WTC11 (cell line): ENCODE data around the gene ELOVL6. TPM values are rescaled to one million over a fixed set of nuclear protein-coding genes. Genes with fewer than 3 reads are reported as not detected.
"Not testable (repeated sequence)": the region's sequence is repeated elsewhere in the genome, so short reads cannot be mapped to it uniquely, and the experiment has no call there.

Source experiments
- ATAC-seq: fragments of 200-7000 bp; cut with Tn5 transposase; 2 replicates; pipeline ENCODE4 v1.10.0; 2021; ENCODE audit warnings: mild to moderate bottlenecking, moderate library complexity
- CTCF ChIA-PET: fragments of 300-600 bp; sonication (Branson Sonifier 250); formaldehyde crosslinking; loops from one replicate; lab custom pipeline; 2021; ENCODE audit warnings: antibody characterized with exemption; lab: Charles Lee
- POLR2A ChIA-PET: fragments of 350-600 bp; sonication (Branson Sonifier 250); formaldehyde crosslinking; loops from one replicate; lab custom pipeline; 2021; ENCODE audit warnings: antibody characterized with exemption; lab: Charles Lee
- DNase-seq: peaks from one replicate; pipeline ENCODE4 v3.0.0; 2021; ENCODE audit warnings: low spot score
- H3K27ac Mint-ChIP-seq: 2 replicates; pipeline ENCODE4 v1.8.0; 2021; ENCODE audit warnings: mixed read lengths
- H3K27me3 Mint-ChIP-seq: 2 replicates; pipeline ENCODE4 v1.8.0; 2021; ENCODE audit warnings: low read depth, mild to moderate bottlenecking, moderate library complexity, mixed read lengths
- H3K36me3 Mint-ChIP-seq: 2 replicates; pipeline ENCODE4 v1.8.0; 2021; ENCODE audit warnings: mixed read lengths
- H3K4me1 Mint-ChIP-seq: 2 replicates; pipeline ENCODE4 v1.8.0; 2022; ENCODE audit warnings: mixed read lengths
- H3K4me3 Mint-ChIP-seq: 2 replicates; pipeline ENCODE4 v1.8.0; 2021; ENCODE audit warnings: mild to moderate bottlenecking, moderate library complexity, mixed read lengths
- H3K9me3 Mint-ChIP-seq: 2 replicates; pipeline ENCODE4 v1.8.0; 2021; ENCODE audit warnings: mixed read lengths
- CREB1 ChIP-seq: sonication (generic); formaldehyde crosslinking; IDR thresholded peaks from 2 replicates; pipeline ENCODE4 v1.8.0; 2023; ENCODE audit warnings: mild to moderate bottlenecking, missing genetic modification reagents
- E2F4 ChIP-seq: sonication (generic); formaldehyde crosslinking; IDR thresholded peaks from 2 replicates; pipeline ENCODE4 v1.8.1; 2022; ENCODE audit warnings: low read depth, mild to moderate bottlenecking, moderate library complexity, missing genetic modification reagents, borderline replicate concordance
- ETV6 ChIP-seq: sonication (generic); formaldehyde crosslinking; IDR thresholded peaks from 2 replicates; pipeline ENCODE4 v1.8.1; 2022; ENCODE audit warnings: mild to moderate bottlenecking, missing genetic modification reagents
- FOXJ3 ChIP-seq: sonication (generic); formaldehyde crosslinking; IDR thresholded peaks from 2 replicates; pipeline ENCODE4 v1.9.0; 2021; ENCODE audit warnings: missing genetic modification reagents, mild to moderate bottlenecking, borderline replicate concordance
- FOXP4 ChIP-seq: sonication (generic); formaldehyde crosslinking; IDR thresholded peaks from 2 replicates; pipeline ENCODE4 v1.8.0; 2022; ENCODE audit warnings: mild to moderate bottlenecking, missing genetic modification reagents
- GRHL2 ChIP-seq: fragments of 250-450 bp; sonication (Bioruptor Pico); IDR thresholded peaks from 2 replicates; pipeline ENCODE4 v1.8.0; 2022; ENCODE audit warnings: mild to moderate bottlenecking, moderate library complexity; ENCODE audit not compliant: insufficient replicate concordance, severe bottlenecking
- MAX ChIP-seq: sonication (generic); formaldehyde crosslinking; IDR thresholded peaks from 2 replicates; pipeline ENCODE4 v1.8.0; 2022; ENCODE audit warnings: mild to moderate bottlenecking, missing genetic modification reagents
- NR2C2 ChIP-seq: sonication (generic); formaldehyde crosslinking; IDR thresholded peaks from 2 replicates; pipeline ENCODE4 v1.8.0; 2022; ENCODE audit warnings: mild to moderate bottlenecking, missing genetic modification reagents
- RELA ChIP-seq: sonication (generic); formaldehyde crosslinking; IDR thresholded peaks from 2 replicates; pipeline ENCODE4 v1.8.1; 2022; ENCODE audit warnings: missing genetic modification reagents, mild to moderate bottlenecking, borderline replicate concordance
- SP1 ChIP-seq: sonication (generic); formaldehyde crosslinking; conservative IDR thresholded peaks from 2 replicates; pipeline ENCODE4 v1.8.1; 2022; ENCODE audit warnings: missing genetic modification reagents
- TEAD4 ChIP-seq: sonication (generic); formaldehyde crosslinking; IDR thresholded peaks from 2 replicates; pipeline ENCODE4 v1.8.0; 2022; ENCODE audit warnings: mild to moderate bottlenecking, missing genetic modification reagents
- ZNF512 ChIP-seq: sonication (generic); formaldehyde crosslinking; IDR thresholded peaks from 2 replicates; pipeline ENCODE4 v1.8.1; 2022; ENCODE audit warnings: missing genetic modification reagents, borderline replicate concordance
- total RNA-seq: library from RNA; stranded (reverse); gene quantifications from 3 replicates; pipeline ENCODE4 v1.2.3, GENCODE V29; 2021
- TF ChIP-seq, protein P1 (sequence below): sonication (generic); formaldehyde crosslinking; IDR thresholded peaks from 2 replicates; pipeline ENCODE4 v1.8.1; 2023; ENCODE audit warnings: mild to moderate bottlenecking, missing genetic modification reagents, moderate library complexity
- TF ChIP-seq, protein P2 (sequence below): fragments of 250-450 bp; sonication (Bioruptor Pico); IDR thresholded peaks from 2 replicates; pipeline ENCODE4 v2.1.2; 2022; ENCODE audit warnings: mild to moderate bottlenecking, moderate library complexity

Gene ELOVL6
- total RNA-seq, 1 experiment from 2014 or later = 87.4 TPM

GRCh38 chr4:110247591-110247990 is 49.2 kb upstream of the ELOVL6 start (continued):
- TF ChIP-seq, protein P1, sequence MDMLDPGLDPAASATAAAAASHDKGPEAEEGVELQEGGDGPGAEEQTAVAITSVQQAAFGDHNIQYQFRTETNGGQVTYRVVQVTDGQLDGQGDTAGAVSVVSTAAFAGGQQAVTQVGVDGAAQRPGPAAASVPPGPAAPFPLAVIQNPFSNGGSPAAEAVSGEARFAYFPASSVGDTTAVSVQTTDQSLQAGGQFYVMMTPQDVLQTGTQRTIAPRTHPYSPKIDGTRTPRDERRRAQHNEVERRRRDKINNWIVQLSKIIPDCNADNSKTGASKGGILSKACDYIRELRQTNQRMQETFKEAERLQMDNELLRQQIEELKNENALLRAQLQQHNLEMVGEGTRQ = no peak
- TF ChIP-seq, protein P2, sequence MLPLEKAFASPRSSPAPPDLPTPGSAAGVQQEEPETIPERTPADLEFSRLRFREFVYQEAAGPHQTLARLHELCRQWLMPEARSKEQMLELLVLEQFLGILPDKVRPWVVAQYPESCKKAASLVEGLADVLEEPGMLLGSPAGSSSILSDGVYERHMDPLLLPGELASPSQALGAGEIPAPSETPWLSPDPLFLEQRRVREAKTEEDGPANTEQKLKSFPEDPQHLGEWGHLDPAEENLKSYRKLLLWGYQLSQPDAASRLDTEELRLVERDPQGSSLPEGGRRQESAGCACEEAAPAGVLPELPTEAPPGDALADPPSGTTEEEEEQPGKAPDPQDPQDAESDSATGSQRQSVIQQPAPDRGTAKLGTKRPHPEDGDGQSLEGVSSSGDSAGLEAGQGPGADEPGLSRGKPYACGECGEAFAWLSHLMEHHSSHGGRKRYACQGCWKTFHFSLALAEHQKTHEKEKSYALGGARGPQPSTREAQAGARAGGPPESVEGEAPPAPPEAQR (CRISPR knock-in tag) = no peak
- TF ChIP-seq MAX (no peak), CREB1 (CRISPR knock-in tag) (no peak), ZNF512 (CRISPR knock-in tag) (no peak), FOXP4 (CRISPR knock-in tag) (no peak)

DNA sequence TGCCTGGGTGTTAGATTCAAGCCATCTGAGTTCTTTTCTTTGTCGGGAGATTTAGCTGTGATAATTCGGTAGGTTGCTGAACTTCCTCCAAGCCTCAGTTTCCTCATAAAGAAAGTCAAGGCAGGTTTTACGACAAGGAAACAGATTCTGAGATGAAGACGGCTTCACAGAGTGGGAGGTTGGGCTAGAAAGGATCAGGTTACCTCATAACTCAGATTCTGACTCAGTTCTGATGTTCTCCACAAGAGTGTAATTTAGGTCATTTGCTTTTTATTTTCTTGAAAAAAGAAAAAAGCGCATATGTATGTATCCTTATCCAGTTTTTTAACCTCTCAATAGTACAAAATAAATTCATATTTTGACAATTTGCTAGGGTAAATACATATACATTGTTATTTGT is 47.2 kb upstream of the ELOVL6 start:
- Mint-ChIP-seq H3K9me3 (no peaks in the 10 kb centered on the region), H3K4me3 (no peak overlapping the region), H3K4me1 (peaks cover 7% of the 10 kb centered on the region), H3K27me3 (no peaks in the 10 kb centered on the region), H3K36me3 (no peaks in the 10 kb centered on the region), H3K27ac (no peak overlapping the region)
- no peak for TF ChIP-seq TEAD4 (CRISPR knock-in tag)
- no peak for TF ChIP-seq SP1 (CRISPR knock-in tag)
- no peak for TF ChIP-seq ETV6 (CRISPR knock-in tag)
- no peak for TF ChIP-seq RELA (CRISPR knock-in tag)
- no peak for TF ChIP-seq FOXJ3 (CRISPR knock-in tag)
- TF ChIP-seq NR2C2 (CRISPR knock-in tag) = no peak
- no peak for TF ChIP-seq CREB1 (CRISPR knock-in tag)
- TF ChIP-seq E2F4 (CRISPR knock-in tag) = no peak
- TF ChIP-seq GRHL2 = no peak
- CTCF ChIA-PET = no interaction called here
- ATAC-seq = no peak
- no peak for DNase-seq
- POLR2A ChIA-PET = no interaction called here

GRCh38 chr4:110236324-110236723 is 37.9 kb upstream of the ELOVL6 start:
- no peaks in the 10 kb centered on the region for H3K27me3 Mint-ChIP-seq
- DNase-seq = no peak
- H3K36me3 Mint-ChIP-seq = no peaks in the 10 kb centered on the region
- H3K4me3 Mint-ChIP-seq = no peak overlapping the region
- H3K4me1 Mint-ChIP-seq = no peaks in the 10 kb centered on the region
- ATAC-seq = no peak
- CTCF ChIA-PET = no interaction called here
- TF ChIP-seq RELA (CRISPR knock-in tag) = no peak
- peaks cover 18% of the 10 kb centered on the region for H3K9me3 Mint-ChIP-seq
- POLR2A ChIA-PET = no interaction called here
- no peak overlapping the region for H3K27ac Mint-ChIP-seq

GRCh38 chr4:110233581-110233980 is 35.2 kb upstream of the ELOVL6 start:
- CTCF ChIA-PET, POLR2A ChIA-PET, DNase-seq: not testable (repeated sequence)

More at GRCh38 chr4:110233581-110233980, 35.2 kb upstream of the ELOVL6 start:
- H3K4me1 Mint-ChIP-seq, H3K27ac Mint-ChIP-seq, H3K4me3 Mint-ChIP-seq, H3K36me3 Mint-ChIP-seq, ATAC-seq, H3K27me3 Mint-ChIP-seq: not testable (repeated sequence)
- H3K9me3 Mint-ChIP-seq = peaks cover 15% of the 10 kb centered on the region
